Prostate gland (tissue), 2 donors: ENCODE measurements around the gene HIBADH.

Experiments used
- POLR2A ChIP-seq: fragments of 450-650 bp; IDR thresholded peaks from one replicate; pipeline ENCODE4 v1.6.1; 2016; ENCODE audit warnings: antibody characterized with exemption, mild to moderate bottlenecking
- POLR2AphosphoS5 ChIP-seq: sonication (generic); formaldehyde crosslinking; IDR thresholded peaks from one replicate; pipeline ENCODE4 v1.6.1; 2017; ENCODE audit warnings: antibody characterized with exemption
- TF ChIP-seq, protein P1 (sequence below), 4 experiments: fragments of 200-600 bp in 2 of 4; fragments of 450-650 bp in 2 of 4; sonication (generic) in 2 of 4; IDR thresholded peaks; 1 replicate in 3 of 4; 2 replicates in 1 of 4; pipeline ENCODE4 v1.5.1; 2016 to 2019; ENCODE audit warnings: antibody characterized with exemption in 4 of 4, mild to moderate bottlenecking in 2 of 4, moderate library complexity in 2 of 4

DNA sequence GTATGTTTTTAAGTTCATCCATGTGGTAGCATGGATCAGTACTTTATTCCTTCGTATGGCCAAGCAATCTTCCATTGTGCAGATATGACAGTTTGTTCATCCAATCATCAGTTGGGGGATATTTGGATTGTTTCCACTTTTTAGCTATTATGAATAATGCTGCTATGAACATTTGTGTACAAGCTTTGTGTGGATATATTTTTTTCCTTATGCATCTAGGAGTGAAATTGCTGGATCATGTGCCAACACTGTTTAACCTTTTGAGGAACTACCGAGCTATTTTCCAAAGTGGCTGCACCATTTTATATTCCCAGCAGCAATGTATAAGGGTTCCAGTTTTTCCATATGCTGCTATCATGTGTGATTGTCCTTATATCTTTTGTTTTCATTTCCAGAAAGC is 140.1 kb downstream of the HIBADH start:
- TF ChIP-seq, protein P1, sequence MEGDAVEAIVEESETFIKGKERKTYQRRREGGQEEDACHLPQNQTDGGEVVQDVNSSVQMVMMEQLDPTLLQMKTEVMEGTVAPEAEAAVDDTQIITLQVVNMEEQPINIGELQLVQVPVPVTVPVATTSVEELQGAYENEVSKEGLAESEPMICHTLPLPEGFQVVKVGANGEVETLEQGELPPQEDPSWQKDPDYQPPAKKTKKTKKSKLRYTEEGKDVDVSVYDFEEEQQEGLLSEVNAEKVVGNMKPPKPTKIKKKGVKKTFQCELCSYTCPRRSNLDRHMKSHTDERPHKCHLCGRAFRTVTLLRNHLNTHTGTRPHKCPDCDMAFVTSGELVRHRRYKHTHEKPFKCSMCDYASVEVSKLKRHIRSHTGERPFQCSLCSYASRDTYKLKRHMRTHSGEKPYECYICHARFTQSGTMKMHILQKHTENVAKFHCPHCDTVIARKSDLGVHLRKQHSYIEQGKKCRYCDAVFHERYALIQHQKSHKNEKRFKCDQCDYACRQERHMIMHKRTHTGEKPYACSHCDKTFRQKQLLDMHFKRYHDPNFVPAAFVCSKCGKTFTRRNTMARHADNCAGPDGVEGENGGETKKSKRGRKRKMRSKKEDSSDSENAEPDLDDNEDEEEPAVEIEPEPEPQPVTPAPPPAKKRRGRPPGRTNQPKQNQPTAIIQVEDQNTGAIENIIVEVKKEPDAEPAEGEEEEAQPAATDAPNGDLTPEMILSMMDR (IDR thresholded peaks at IDR 0.05), result no peak
- no peak for TF ChIP-seq POLR2AphosphoS5
- no peak for TF ChIP-seq POLR2A
